CD4-positive, alpha-beta memory T cell (primary cell): ENCODE measurements around the gene CXCR5. TPM values are rescaled to one million over a fixed set of nuclear protein-coding genes. Genes with fewer than 3 reads are reported as not detected.
"Not testable (repeated sequence)": the region's sequence is repeated elsewhere in the genome, so short reads cannot be mapped to it uniquely, and the experiment has no call there.

Source experiments
- CTCF ChIA-PET: fragments of 350-600 bp; sonication (Branson Sonifier 250); formaldehyde crosslinking; loops from one replicate; lab custom pipeline; 2021; ENCODE audit warnings: inconsistent platforms; ENCODE audit not compliant: partially characterized antibody; lab: Charles Lee
- POLR2A ChIA-PET: fragments of 350-600 bp; sonication (Branson Sonifier 250); formaldehyde crosslinking; loops from one replicate; lab custom pipeline; 2021; ENCODE audit not compliant: partially characterized antibody; lab: Charles Lee
- DNase-seq, 5 donors: peaks; one replicate each; pipeline versions ENCODE4 v3.0.0 to v3.0.0-alpha.2; 2020 to 2022; ENCODE audit warnings: mixed read lengths in 1 of 5
- H3K27ac ChIP-seq: one replicate; pipeline ENCODE4 v1.7.0; 2013; ENCODE audit warnings: low read depth, low read length
- H3K27me3 ChIP-seq: 2 replicates; pipeline ENCODE4 v1.7.0; 2013; ENCODE audit warnings: mild to moderate bottlenecking, low read length, moderate library complexity; ENCODE audit not compliant: insufficient read depth
- H3K36me3 ChIP-seq: 2 replicates; pipeline ENCODE4 v1.7.0; 2013; ENCODE audit warnings: mild to moderate bottlenecking, low read length, moderate library complexity; ENCODE audit not compliant: insufficient read depth
- H3K4me1 ChIP-seq: 2 replicates; pipeline ENCODE4 v1.7.0; 2013; ENCODE audit warnings: mild to moderate bottlenecking, low read length, moderate library complexity; ENCODE audit not compliant: insufficient read depth
- H3K4me3 ChIP-seq, 2 donors: one replicate each; pipeline ENCODE4 v1.7.0; 2013; ENCODE audit warnings: low read length in 2 of 2, mild to moderate bottlenecking in 1 of 2
- H3K9me3 ChIP-seq, 2 donors: one replicate each; pipeline ENCODE4 v1.7.0; 2013; ENCODE audit warnings: low read length in 2 of 2, control low read depth in 1 of 2; ENCODE audit not compliant: control insufficient read depth in 1 of 2
- H3K27ac Mint-ChIP-seq, 7 donors: one replicate each; pipeline ENCODE4 v1.8.0; 2020 to 2021; ENCODE audit warnings: mixed read lengths in 7 of 7, mild to moderate bottlenecking in 6 of 7, inconsistent platforms in 3 of 7, moderate library complexity in 3 of 7
- H3K27me3 Mint-ChIP-seq, 2 donors: one replicate each; pipeline ENCODE4 v1.8.0; 2020 to 2021; ENCODE audit warnings: mixed read lengths in 2 of 2
- H3K36me3 Mint-ChIP-seq, 2 donors: one replicate each; pipeline ENCODE4 v1.8.0; 2020 to 2021; ENCODE audit warnings: mixed read lengths in 2 of 2, inconsistent platforms in 1 of 2, mild to moderate bottlenecking in 1 of 2
- H3K4me1 Mint-ChIP-seq, 4 donors: one replicate each; pipeline ENCODE4 v1.8.0; 2020 to 2021; ENCODE audit warnings: mixed read lengths in 4 of 4, mild to moderate bottlenecking in 1 of 4
- H3K4me3 Mint-ChIP-seq, 8 donors: one replicate each; pipeline ENCODE4 v1.8.0; 2020 to 2021; ENCODE audit warnings: mixed read lengths in 8 of 8, mild to moderate bottlenecking in 7 of 8, moderate library complexity in 6 of 8, inconsistent platforms in 3 of 8
- H3K9me3 Mint-ChIP-seq, 8 donors: one replicate each; pipeline ENCODE4 v1.8.0; 2020 to 2021; ENCODE audit warnings: mixed read lengths in 8 of 8, mild to moderate bottlenecking in 5 of 8, inconsistent platforms in 3 of 8, moderate library complexity in 1 of 8
- intact Hi-C: fragments of 100-400 bp; cut with micrococcal nuclease; formaldehyde crosslinking; loops from one replicate; pipeline ENCODE4 v1.15.1; 2023
- polyA plus RNA-seq, 2 donors: library from polyadenylated mRNA; unstranded; fragments of 300-500 nt; fragmentation: Illumina TruSeq; gene quantifications; one replicate each; pipeline ENCODE4 v1.2.3, GENCODE V29; 2021
- total RNA-seq, 2 experiments: library from RNA; stranded (reverse); gene quantifications; one replicate each; pipeline ENCODE4 v1.2.3, GENCODE V29; 2021

Gene CXCR5
- total and polyA plus RNA-seq, 4 experiments from 2014 or later = 7.9 to 21.5 (median 19.6) TPM

DNA sequence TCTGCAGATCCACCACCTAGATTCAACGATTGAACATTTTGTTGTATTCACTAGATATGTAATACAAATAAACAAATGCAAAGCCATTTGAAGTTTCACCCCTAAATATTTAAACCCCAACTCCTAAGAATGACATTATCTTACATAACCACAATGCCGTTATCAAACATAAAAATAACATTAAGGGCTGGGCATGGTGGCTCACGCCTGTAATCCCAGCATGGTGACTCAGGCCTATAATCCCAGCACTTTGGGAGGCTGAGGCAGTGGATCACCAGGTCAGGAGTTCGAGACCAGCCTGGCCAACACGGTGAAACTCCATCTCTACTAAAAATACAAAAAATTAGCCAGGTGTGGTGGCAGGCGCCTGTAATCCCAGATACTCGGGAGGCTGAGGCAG lies 40.8 kb upstream of the CXCR5 start:
- H3K36me3 Mint-ChIP-seq, H3K27ac ChIP-seq, DNase-seq, H3K27ac Mint-ChIP-seq, H3K4me3 Mint-ChIP-seq, H3K27me3 Mint-ChIP-seq, H3K9me3 Mint-ChIP-seq, H3K27me3 ChIP-seq, H3K36me3 ChIP-seq, H3K9me3 ChIP-seq, H3K4me3 ChIP-seq, H3K4me1 ChIP-seq: not testable (repeated sequence)
- ChIA-PET POLR2A (interaction anchor here (1.0 to 2.3 kb wide), 2 partner anchors 28 to 53 kb away, joined by 3 to 7 read pairs; no protein-coding TSS in a partner anchor), CTCF (interaction anchor here (1.6 kb wide), 1 partner anchor 50 kb away, joined by 3 read pairs; no protein-coding TSS in a partner anchor)
- H3K4me1 Mint-ChIP-seq = peaks cover 7 to 16% (median 14%) of the 10 kb centered on the region in 4 donors
- intact Hi-C loops = loop anchor here (5.0 kb wide), 1 partner anchor 51 kb away; the partner anchor contains the start of gene DDX6

DNA sequence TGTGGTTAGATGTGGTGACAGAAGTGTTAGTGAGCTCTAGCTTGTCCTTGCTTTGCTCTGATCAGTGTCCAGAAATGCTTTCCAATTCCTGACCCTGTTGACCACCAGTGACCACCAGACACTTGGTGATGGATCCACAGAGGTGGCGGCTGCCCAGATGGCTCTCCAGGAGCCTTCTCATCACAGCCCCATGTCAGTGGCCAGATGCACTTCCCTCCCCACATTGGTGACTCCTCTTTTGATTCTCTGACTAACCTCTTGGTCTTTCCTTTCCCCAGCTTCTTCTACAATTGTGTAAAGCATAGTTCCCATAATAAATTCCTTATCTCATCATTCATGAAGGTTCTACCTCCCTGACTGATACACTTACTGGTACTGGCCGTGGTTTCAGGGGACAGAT lies 40.1 kb upstream of the CXCR5 start:
- CTCF ChIA-PET = interaction anchor here (0.9 to 1.8 kb wide), 4 partner anchors 18 to 56 kb away, joined by 3 to 6 read pairs (median 3); no protein-coding TSS in a partner anchor
- H3K27me3 ChIP-seq = no peaks in the 10 kb centered on the region

DNA sequence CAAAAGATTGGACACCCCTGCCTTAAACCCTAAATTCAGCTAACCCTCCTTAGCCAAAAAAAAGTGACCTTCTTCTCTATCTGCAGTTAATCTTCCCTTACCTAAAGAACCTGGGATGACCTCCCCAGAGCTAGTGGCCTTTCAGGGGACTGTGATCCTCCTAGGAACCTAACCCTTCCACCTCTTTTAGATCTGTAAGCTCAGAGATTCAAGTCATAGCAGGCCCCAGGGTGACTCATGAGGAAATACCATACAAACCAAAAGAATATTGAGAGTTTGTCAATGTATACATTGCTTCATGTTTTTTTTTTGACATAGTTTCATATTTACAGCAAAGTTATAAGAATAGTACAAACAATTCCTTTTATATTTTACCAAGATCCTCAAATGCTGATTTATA lies 38.3 kb upstream of the CXCR5 start:
- peaks cover 7 to 16% (median 12%) of the 10 kb centered on the region in 4 donors for H3K4me1 Mint-ChIP-seq
- no peak overlapping the region for H3K27ac Mint-ChIP-seq
- intact Hi-C loops = no loop called here
- no peaks in the 10 kb centered on the region for H3K9me3 Mint-ChIP-seq
- no peak overlapping the region for H3K4me3 ChIP-seq
- H3K9me3 ChIP-seq = no peaks in the 10 kb centered on the region
- POLR2A ChIA-PET = interaction anchor here (0.7 kb wide), 1 partner anchor 53 kb away, joined by 4 read pairs; no protein-coding TSS in a partner anchor
- H3K36me3 Mint-ChIP-seq = no peaks in the 10 kb centered on the region
- CTCF ChIA-PET = interaction anchor here (1.1 to 1.8 kb wide), 2 partner anchors 16 to 156 kb away, joined by 3 read pairs; no protein-coding TSS in a partner anchor
- H3K27me3 ChIP-seq = no peaks in the 10 kb centered on the region
- H3K36me3 ChIP-seq = no peaks in the 10 kb centered on the region
- DNase-seq = no peak
- no peak overlapping the region for H3K27ac ChIP-seq
- H3K27me3 Mint-ChIP-seq = no peaks in the 10 kb centered on the region
- H3K4me1 ChIP-seq = peaks cover 7% of the 10 kb centered on the region
- no peak overlapping the region for H3K4me3 Mint-ChIP-seq

More for the DNA sequence above, 40.1 kb upstream of the CXCR5 start:
- H3K27me3 Mint-ChIP-seq = no peaks in the 10 kb centered on the region
- POLR2A ChIA-PET = interaction anchor here (0.5 to 2.3 kb wide), 2 partner anchors 27 to 35 kb away, joined by 5 to 7 read pairs; no protein-coding TSS in a partner anchor
- no peak overlapping the region for H3K4me3 Mint-ChIP-seq
- H3K27ac Mint-ChIP-seq = peak overlapping the region in 1 of 7 donors; percentile 1
- no peak for DNase-seq
- intact Hi-C loops = loop anchor here (5.0 kb wide), 1 partner anchor 51 kb away; the partner anchor contains the start of gene DDX6
- H3K9me3 ChIP-seq = no peaks in the 10 kb centered on the region
- peaks cover 7% of the 10 kb centered on the region for H3K4me1 ChIP-seq
- peaks cover 7 to 16% (median 14%) of the 10 kb centered on the region in 4 donors for H3K4me1 Mint-ChIP-seq
- no peaks in the 10 kb centered on the region for H3K36me3 ChIP-seq
- no peaks in the 10 kb centered on the region for H3K36me3 Mint-ChIP-seq
- no peak overlapping the region for H3K4me3 ChIP-seq
- no peaks in the 10 kb centered on the region for H3K9me3 Mint-ChIP-seq
- H3K27ac ChIP-seq = no peak overlapping the region

DNA sequence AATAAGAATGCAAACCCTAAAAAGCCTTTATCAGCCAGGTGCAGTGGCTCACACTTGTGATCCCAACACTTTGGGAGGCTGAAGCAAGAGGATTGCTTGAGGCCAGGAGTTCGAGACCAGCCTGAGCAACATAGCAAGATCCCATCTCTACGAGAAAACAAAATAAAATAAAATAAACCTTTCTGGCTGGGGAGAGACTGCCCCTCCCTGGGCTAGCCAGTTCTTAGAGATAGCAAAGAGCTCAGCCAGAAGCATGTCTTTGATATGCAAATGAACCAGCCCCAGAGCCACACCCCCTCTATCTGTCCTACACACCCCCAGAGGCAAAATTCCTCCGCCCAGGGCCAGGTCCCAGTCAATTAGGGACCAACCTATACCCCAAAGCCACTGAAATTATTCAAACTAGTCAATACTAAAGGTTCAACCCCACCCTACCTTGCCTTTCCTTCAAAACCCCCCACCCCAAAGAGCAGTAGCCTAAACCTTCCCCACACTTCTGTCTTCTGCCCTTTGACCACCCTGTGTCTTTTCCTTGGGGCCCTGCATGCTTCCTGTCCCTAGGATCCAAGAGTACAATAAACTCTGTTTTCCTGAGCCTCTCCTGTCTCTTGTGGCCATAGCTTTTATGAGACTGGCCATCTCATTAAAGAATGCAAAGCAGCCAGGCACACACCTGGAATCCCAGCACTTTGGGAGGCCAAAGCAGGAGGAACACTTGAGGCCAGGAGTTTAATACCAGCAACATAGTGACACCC lies 37.3 kb upstream of the CXCR5 start:
- Histone ChIP-seq H3K4me1 (no peaks in the 10 kb centered on the region), H3K36me3 (no peaks in the 10 kb centered on the region), H3K27me3 (no peaks in the 10 kb centered on the region), H3K27ac (no peak overlapping the region), H3K4me3 (no peak overlapping the region), H3K9me3 (no peaks in the 10 kb centered on the region)
- ChIA-PET CTCF (no interaction called here), POLR2A (no interaction called here)
- Mint-ChIP-seq H3K4me1 (peaks cover 6 to 12% (median 9%) of the 10 kb centered on the region in 4 donors), H3K27me3 (no peaks in the 10 kb centered on the region), H3K9me3 (no peaks in the 10 kb centered on the region), H3K36me3 (no peaks in the 10 kb centered on the region), H3K4me3 (no peak overlapping the region), H3K27ac (peak overlapping the region in 1 of 7 donors; percentile 6)
- intact Hi-C loops = no loop called here
- DNase-seq = no peak

DNA sequence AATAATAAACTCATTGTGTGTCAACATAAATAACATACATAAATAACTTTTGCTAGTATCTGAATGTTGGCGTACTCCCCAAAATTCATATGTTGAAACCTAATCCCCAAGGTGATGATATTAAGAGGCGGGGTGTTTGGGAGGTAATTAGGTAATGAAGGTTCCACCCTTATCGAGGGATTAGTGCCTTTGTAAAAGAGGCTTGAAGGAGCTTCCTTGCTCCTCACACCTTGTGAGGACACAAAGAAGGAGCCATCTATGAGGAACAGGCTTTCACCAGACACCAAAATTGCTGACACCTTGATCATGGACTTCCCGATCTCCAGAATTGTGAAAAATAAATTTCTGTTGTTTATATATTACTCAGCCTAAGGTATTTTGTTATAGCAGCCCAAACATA lies 33.9 kb upstream of the CXCR5 start:
- Mint-ChIP-seq H3K27me3 (no peaks in the 10 kb centered on the region), H3K27ac (peak overlapping the region in 1 of 7 donors; percentile 1), H3K4me3 (no peak overlapping the region), H3K4me1 (peaks cover 0 to 3% (median 1%) of the 10 kb centered on the region in 4 donors), H3K9me3 (no peaks in the 10 kb centered on the region), H3K36me3 (no peaks in the 10 kb centered on the region)
- POLR2A ChIA-PET = no interaction called here
- Histone ChIP-seq H3K36me3 (no peaks in the 10 kb centered on the region), H3K27me3 (no peaks in the 10 kb centered on the region), H3K4me1 (no peaks in the 10 kb centered on the region), H3K27ac (no peak overlapping the region), H3K4me3 (no peak overlapping the region), H3K9me3 (no peaks in the 10 kb centered on the region)
- intact Hi-C loops = no loop called here
- no peak for DNase-seq
- CTCF ChIA-PET = interaction anchor here (0.7 to 1.3 kb wide), 2 partner anchors 46 to 57 kb away, joined by 3 read pairs; no protein-coding TSS in a partner anchor

DNA sequence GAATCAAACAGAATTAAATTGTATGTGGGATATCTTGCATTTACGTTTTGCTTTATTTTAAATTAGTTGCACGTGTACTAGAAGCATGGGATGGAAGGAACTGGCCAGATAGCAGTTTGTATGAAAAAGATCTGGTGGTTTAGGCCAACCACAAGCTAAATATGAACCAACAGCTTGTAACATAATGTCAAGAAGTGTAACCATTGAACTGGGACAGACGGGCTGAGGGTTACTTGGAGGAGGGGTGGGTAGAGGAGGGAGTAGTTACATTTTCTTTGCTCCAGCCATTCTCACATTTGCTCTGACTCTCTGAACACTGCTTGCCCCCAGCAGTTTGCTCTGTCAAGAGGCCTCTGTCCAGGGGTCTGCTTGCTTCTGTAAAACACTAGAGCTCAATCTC lies 31.7 kb upstream of the CXCR5 start:
- Mint-ChIP-seq H3K36me3 (no peaks in the 10 kb centered on the region), H3K4me3 (no peak overlapping the region), H3K9me3 (no peaks in the 10 kb centered on the region), H3K27ac (peak overlapping the region in 1 of 7 donors; percentile 14), H3K4me1 (peaks cover 0 to 2% (median under 1%) of the 10 kb centered on the region in 4 donors), H3K27me3 (no peaks in the 10 kb centered on the region)
- no peak overlapping the region for H3K27ac ChIP-seq
- ChIA-PET POLR2A (interaction anchor here (0.8 kb wide), 1 partner anchor 61 kb away, joined by 3 read pairs; the partner anchor contains the start of gene DDX6), CTCF (interaction anchor here (1.3 kb wide), 1 partner anchor 17 kb away, joined by 4 read pairs; no protein-coding TSS in a partner anchor)
- H3K9me3 ChIP-seq = no peaks in the 10 kb centered on the region
- no peaks in the 10 kb centered on the region for H3K4me1 ChIP-seq
- intact Hi-C loops = no loop called here
- DNase-seq = no peak
- H3K4me3 ChIP-seq = no peak overlapping the region
- H3K36me3 ChIP-seq = no peaks in the 10 kb centered on the region
- no peaks in the 10 kb centered on the region for H3K27me3 ChIP-seq

DNA sequence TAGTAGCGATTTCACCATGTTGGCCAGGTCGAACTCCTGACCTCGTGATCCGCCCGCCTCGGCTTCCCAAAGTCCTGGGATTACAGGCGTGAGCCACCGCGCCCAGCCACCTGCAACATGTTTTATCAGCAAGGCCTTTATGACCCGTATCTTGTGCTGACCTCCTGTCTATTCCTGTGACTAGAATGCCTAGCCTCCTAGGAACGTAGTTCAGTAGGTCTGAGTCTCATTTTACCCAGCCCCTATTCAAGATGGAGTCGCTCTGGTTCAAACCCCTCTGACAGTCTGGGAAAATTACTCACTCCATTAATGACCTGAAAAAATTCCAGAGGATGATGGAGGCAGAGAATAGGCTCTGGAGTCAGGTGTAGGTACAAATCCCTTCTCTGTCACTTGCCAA lies 30.0 kb upstream of the CXCR5 start:
- H3K36me3 Mint-ChIP-seq = no peaks in the 10 kb centered on the region
- H3K4me1 Mint-ChIP-seq = peaks cover 0 to 4% (median 2%) of the 10 kb centered on the region in 4 donors
- no peaks in the 10 kb centered on the region for H3K9me3 ChIP-seq
- no peaks in the 10 kb centered on the region for H3K9me3 Mint-ChIP-seq
- H3K4me3 Mint-ChIP-seq = no peak overlapping the region
- H3K27me3 Mint-ChIP-seq = no peaks in the 10 kb centered on the region
- H3K27ac ChIP-seq = no peak overlapping the region
- H3K27me3 ChIP-seq = no peaks in the 10 kb centered on the region
- ChIA-PET CTCF (interaction anchor here (0.7 kb wide), 1 partner anchor 53 kb away, joined by 3 read pairs; no protein-coding TSS in a partner anchor), POLR2A (no interaction called here)
- intact Hi-C loops = no loop called here
- no peaks in the 10 kb centered on the region for H3K36me3 ChIP-seq
- no peaks in the 10 kb centered on the region for H3K4me1 ChIP-seq
- peak overlapping the region in 2 of 7 donors; percentile 35 to 47 for H3K27ac Mint-ChIP-seq
- no peak for DNase-seq
- no peak overlapping the region for H3K4me3 ChIP-seq
